HCT116 (cell line): ENCODE results near the gene PAXIP1. TPM values are rescaled to one million over a fixed set of nuclear protein-coding genes. Genes with fewer than 3 reads are reported as not detected.

ENCODE experiments used
- ATAC-seq: fragments of 200-7000 bp; cut with Tn5 transposase; 2 replicates; pipeline ENCODE4 v1.9.1; 2020; ENCODE audit warnings: mild to moderate bottlenecking, moderate library complexity
- BruUV-seq: library from RNA; stranded (reverse); fragments of 400-500 nt; replicated peaks from 2 replicates; lab custom pipeline; 2021; lab: Mats Ljungman, UMichigan
- CTCF ChIA-PET: fragments of 300-600 bp; sonication (Branson Sonifier 250); formaldehyde crosslinking; loops from one replicate; lab custom pipeline; 2021; ENCODE audit warnings: antibody characterized with exemption; lab: Charles Lee
- POLR2A ChIA-PET: fragments of 300-600, 350-600 bp; sonication (Branson Sonifier 250); formaldehyde crosslinking; loops from one replicate; lab custom pipeline; 2021; ENCODE audit warnings: antibody characterized with exemption; lab: Charles Lee
- RAD21 ChIA-PET, 2 experiments: fragments of 300-600 bp; sonication (Branson Sonifier 250); formaldehyde crosslinking; loops; one replicate each; lab custom pipeline; 2023; ENCODE audit warnings: low total read pairs in 2 of 2; ENCODE audit not compliant: uncharacterized antibody in 2 of 2, unreplicated experiment in 2 of 2, low non-redundant PET in 1 of 2; lab: Charles Lee
- DNase-seq: peaks from one replicate; pipeline ENCODE4 v3.0.0-alpha.2; 2010; ENCODE audit warnings: low read depth, low spot score
- H2AFZ ChIP-seq: fragments of 200-600 bp; shearing (Covaris generic), sonication (generic); 2 replicates; pipeline ENCODE4 v1.6.1; 2017; ENCODE audit warnings: low read depth, mixed run types, mixed read lengths, antibody characterized with exemption, low read length; ENCODE audit not compliant: poor library complexity, severe bottlenecking
- H3K27ac ChIP-seq: 2 replicates; pipeline ENCODE4 v1.5.1; 2012; ENCODE audit warnings: low read depth, low read length
- H3K27me3 ChIP-seq: fragments of 200-600 bp; sonication (generic); 2 replicates; pipeline ENCODE4 v1.6.1; 2016; ENCODE audit warnings: mixed run types, low read length, mixed read lengths; ENCODE audit not compliant: insufficient read depth
- H3K36me3 ChIP-seq, 2 experiments: fragments of 200-500 bp in 1 of 2; fragments of 200-600 bp in 1 of 2; sonication (Bioruptor generic) in 1 of 2; sonication (generic) in 1 of 2; 2 replicates each; pipeline versions ENCODE4 v1.5.1 to v1.6.1; 2014 to 2016; ENCODE audit warnings: low read length in 2 of 2, inconsistent platforms in 1 of 2, mixed read lengths in 1 of 2, mixed run types in 1 of 2; ENCODE audit not compliant: insufficient read depth in 2 of 2, control insufficient read depth in 1 of 2
- H3K4me1 ChIP-seq, 2 experiments: fragments of 200-600 bp in 1 of 2; sonication (generic) in 1 of 2; 2 replicates each; pipeline versions ENCODE4 v1.5.1 to v1.6.1; 2012 to 2017; ENCODE audit warnings: low read length in 2 of 2, inconsistent platforms in 1 of 2, mild to moderate bottlenecking in 1 of 2, mixed read lengths in 1 of 2, mixed run types in 1 of 2, moderate library complexity in 1 of 2; ENCODE audit not compliant: insufficient read depth in 2 of 2, control insufficient read depth in 1 of 2
- H3K4me2 ChIP-seq: fragments of 200-600 bp; sonication (generic); 2 replicates; pipeline ENCODE4 v1.6.1; 2017; ENCODE audit warnings: mixed run types, low read length, mixed read lengths
- H3K4me3 ChIP-seq, 2 experiments: fragments of 200-600 bp in 1 of 2; sonication (generic) in 1 of 2; replicated peaks in 1 of 2; 2 replicates each; pipeline ENCODE4 v1.5.1; 2011 to 2016; ENCODE audit warnings: low read length in 2 of 2, control low read depth in 1 of 2, low read depth in 1 of 2, mild to moderate bottlenecking in 1 of 2, mixed read lengths in 1 of 2, mixed run types in 1 of 2
- H3K79me2 ChIP-seq: fragments of 200-600 bp; sonication (generic); 2 replicates; pipeline ENCODE4 v1.6.1; 2017; ENCODE audit warnings: mild to moderate bottlenecking, mixed run types, low read length, moderate library complexity, mixed read lengths; ENCODE audit not compliant: insufficient read depth
- H3K9ac ChIP-seq: fragments of 200-600 bp; sonication (generic); 2 replicates; pipeline ENCODE4 v1.6.1; 2016; ENCODE audit warnings: low read length, mixed read lengths
- H3K9me2 ChIP-seq: fragments of 200-600 bp; sonication (generic), shearing (Covaris generic); 2 replicates; pipeline ENCODE4 v1.6.1; 2017; ENCODE audit warnings: mixed run types, mild to moderate bottlenecking, moderate library complexity; ENCODE audit not compliant: insufficient read depth
- H3K9me3 ChIP-seq, 2 experiments: fragments of 200-500 bp in 1 of 2; fragments of 200-600 bp in 1 of 2; sonication (Bioruptor generic) in 1 of 2; sonication (generic) in 1 of 2; 2 replicates each; pipeline ENCODE4 v1.6.1; 2014 to 2017; ENCODE audit warnings: low read length in 2 of 2, mixed read lengths in 2 of 2, inconsistent platforms in 1 of 2, low read depth in 1 of 2, mild to moderate bottlenecking in 1 of 2, mixed run types in 1 of 2, moderate library complexity in 1 of 2; ENCODE audit not compliant: control insufficient read depth in 1 of 2, insufficient read depth in 1 of 2
- H4K20me1 ChIP-seq: fragments of 200-600 bp; sonication (generic), shearing (Covaris generic); 2 replicates; pipeline ENCODE4 v1.6.1; 2017; ENCODE audit warnings: mixed run types, mild to moderate bottlenecking, moderate library complexity; ENCODE audit not compliant: insufficient read depth
- ATF3 ChIP-seq: IDR thresholded peaks from 2 replicates; pipeline ENCODE4 v1.6.1; 2012
- CBX3 ChIP-seq: IDR thresholded peaks from 2 replicates; pipeline ENCODE4 v1.6.1; 2012; ENCODE audit warnings: low read depth
- CEBPB ChIP-seq: IDR thresholded peaks from 2 replicates; pipeline ENCODE4 v1.6.1; 2012; ENCODE audit warnings: low read depth
- EGR1 ChIP-seq: IDR thresholded peaks from 2 replicates; pipeline ENCODE4 v1.6.1; 2012; ENCODE audit warnings: low read depth
- ELF1 ChIP-seq: IDR thresholded peaks from 2 replicates; pipeline ENCODE4 v1.6.1; 2012; ENCODE audit warnings: low read depth, borderline replicate concordance
- EZH2 ChIP-seq: fragments of 200-600 bp; sonication (generic); IDR thresholded peaks from 2 replicates; pipeline ENCODE4 v1.6.1; 2017; ENCODE audit warnings: antibody characterized with exemption, mixed run types
- EZH2phosphoT487 ChIP-seq: fragments of 200-600 bp; IDR thresholded peaks from 2 replicates; pipeline ENCODE4 v1.6.1; 2018; ENCODE audit warnings: antibody characterized with exemption, borderline replicate concordance
- JUND ChIP-seq: IDR thresholded peaks from 2 replicates; pipeline ENCODE4 v1.6.1; 2012
- MAX ChIP-seq: IDR thresholded peaks from 2 replicates; pipeline ENCODE4 v1.6.1; 2012
- POLR2AphosphoS5 ChIP-seq: IDR thresholded peaks from 2 replicates; pipeline ENCODE4 v1.6.1; 2011; ENCODE audit warnings: mild to moderate bottlenecking, low read depth, low read length, moderate library complexity
- RAD21 ChIP-seq: IDR thresholded peaks from 2 replicates; pipeline ENCODE4 v1.6.1; 2012; ENCODE audit warnings: low read depth, mild to moderate bottlenecking
- SIN3A ChIP-seq: IDR thresholded peaks from 2 replicates; pipeline ENCODE4 v1.6.1; 2012; ENCODE audit warnings: low read depth
- SP1 ChIP-seq: IDR thresholded peaks from 2 replicates; pipeline ENCODE4 v1.6.1; 2012; ENCODE audit warnings: low read depth
- SRF ChIP-seq: IDR thresholded peaks from 2 replicates; pipeline ENCODE4 v1.6.1; 2012; ENCODE audit warnings: low read depth
- TCF7L2 ChIP-seq: IDR thresholded peaks from 2 replicates; pipeline ENCODE4 v1.7.0; 2011; ENCODE audit warnings: borderline replicate concordance, inconsistent platforms; ENCODE audit not compliant: insufficient read depth, insufficient read length; ENCODE audit errors: extremely low read depth
- YY1 ChIP-seq: IDR thresholded peaks from 2 replicates; pipeline ENCODE4 v1.6.1; 2011; ENCODE audit warnings: low read length, low read depth, moderate library complexity, mild to moderate bottlenecking; ENCODE audit not compliant: insufficient replicate concordance; ENCODE audit errors: extremely low read depth
- ZFX ChIP-seq: fragments of 450-650 bp; IDR thresholded peaks from 2 replicates; pipeline ENCODE4 v1.6.1; 2017
- ZNF274 ChIP-seq: fragments of 200-500 bp; sonication (Bioruptor generic); IDR thresholded peaks from 2 replicates; pipeline ENCODE4 v1.6.1; 2014; ENCODE audit warnings: mild to moderate bottlenecking, low read depth, low read length, inconsistent platforms
- intact Hi-C: fragments of 100-400 bp; cut with micrococcal nuclease; formaldehyde crosslinking; loops from 2 replicates; pipeline ENCODE4 v1.10.0; 2022
- total RNA-seq: library from RNA; stranded (reverse); gene quantifications from one replicate; pipeline ENCODE4 v1.2.1, GENCODE V29; 2021; ENCODE audit not compliant: unreplicated experiment
- TF ChIP-seq, protein P1 (sequence below): IDR thresholded peaks from 2 replicates; pipeline ENCODE4 v1.6.1; 2011; ENCODE audit warnings: mild to moderate bottlenecking, low read length, moderate library complexity; ENCODE audit not compliant: insufficient replicate concordance; ENCODE audit errors: extremely low read depth

Gene PAXIP1
- total RNA-seq, 1 experiment from 2014 or later, result 20.4 TPM

- no peak overlapping the region for H3K9ac ChIP-seq
- no peaks in the 10 kb centered on the region for H3K36me3 ChIP-seq
- H3K4me3 ChIP-seq, result no peak overlapping the region
- DNase-seq (no peak), ATAC-seq (no peak)
- H3K9me3 ChIP-seq, result no peaks in the 10 kb centered on the region
- no peaks in the 10 kb centered on the region for H3K4me1 ChIP-seq
- H2AFZ ChIP-seq, result no peak overlapping the region
- CTCF ChIA-PET, result no interaction called here
- H3K27me3 ChIP-seq, result 0 out of 2 replicates have a peak, but pooled peaks cover 4% of the 10 kb centered on the region
- POLR2A ChIA-PET, result no interaction called here
- no peak overlapping the region for H3K4me2 ChIP-seq
- TF ChIP-seq RAD21 (no peak), ZFX (no peak), ATF3 (no peak), ELF1 (no peak), JUND (no peak), TCF7L2 (no peak), MAX (no peak), CEBPB (no peak), SP1 (no peak), EZH2 (no peak), SRF (no peak), EZH2phosphoT487 (no peak), EGR1 (no peak), POLR2AphosphoS5 (no peak), SIN3A (no peak), CBX3 (no peak), ZNF274 (no peak), YY1 (no peak)
- TF ChIP-seq, protein P1, sequence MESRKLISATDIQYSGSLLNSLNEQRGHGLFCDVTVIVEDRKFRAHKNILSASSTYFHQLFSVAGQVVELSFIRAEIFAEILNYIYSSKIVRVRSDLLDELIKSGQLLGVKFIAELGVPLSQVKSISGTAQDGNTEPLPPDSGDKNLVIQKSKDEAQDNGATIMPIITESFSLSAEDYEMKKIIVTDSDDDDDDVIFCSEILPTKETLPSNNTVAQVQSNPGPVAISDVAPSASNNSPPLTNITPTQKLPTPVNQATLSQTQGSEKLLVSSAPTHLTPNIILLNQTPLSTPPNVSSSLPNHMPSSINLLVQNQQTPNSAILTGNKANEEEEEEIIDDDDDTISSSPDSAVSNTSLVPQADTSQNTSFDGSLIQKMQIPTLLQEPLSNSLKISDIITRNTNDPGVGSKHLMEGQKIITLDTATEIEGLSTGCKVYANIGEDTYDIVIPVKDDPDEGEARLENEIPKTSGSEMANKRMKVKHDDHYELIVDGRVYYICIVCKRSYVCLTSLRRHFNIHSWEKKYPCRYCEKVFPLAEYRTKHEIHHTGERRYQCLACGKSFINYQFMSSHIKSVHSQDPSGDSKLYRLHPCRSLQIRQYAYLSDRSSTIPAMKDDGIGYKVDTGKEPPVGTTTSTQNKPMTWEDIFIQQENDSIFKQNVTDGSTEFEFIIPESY, result no peak
- intact Hi-C loops, result no loop called here
- BruUV-seq, result no TSS peak
- no peak overlapping the region for H3K27ac ChIP-seq
- RAD21 ChIA-PET, result no interaction called here
- no peaks in the 10 kb centered on the region for H3K79me2 ChIP-seq
- H4K20me1 ChIP-seq, result no peaks in the 10 kb centered on the region
- no peaks in the 10 kb centered on the region for H3K9me2 ChIP-seq
Measured at GRCh38 chr7:154899862-154900261, 103.1 kb downstream of the PAXIP1 start.
